GM12865 (cell line): ENCODE data around the gene SP110.
"Not testable (repeated sequence)": the region's sequence is repeated elsewhere in the genome, so short reads cannot be mapped to it uniquely, and the experiment has no call there.

Experiments used
- DNase-seq: peaks from one replicate; pipeline ENCODE4 v3.0.0; 2010; ENCODE audit warnings: low read depth
- H3K4me3 ChIP-seq: 2 replicates; pipeline ENCODE4 v1.5.1; 2011; ENCODE audit warnings: mild to moderate bottlenecking, low read depth, low read length, control low read depth
- TF ChIP-seq, protein P1 (sequence below): IDR thresholded peaks from 2 replicates; pipeline ENCODE4 v1.5.1; 2011; ENCODE audit warnings: low read length, control low read depth, low read depth, inconsistent platforms; ENCODE audit not compliant: insufficient read depth; ENCODE audit errors: missing control alignments

SP110 gene

DNA sequence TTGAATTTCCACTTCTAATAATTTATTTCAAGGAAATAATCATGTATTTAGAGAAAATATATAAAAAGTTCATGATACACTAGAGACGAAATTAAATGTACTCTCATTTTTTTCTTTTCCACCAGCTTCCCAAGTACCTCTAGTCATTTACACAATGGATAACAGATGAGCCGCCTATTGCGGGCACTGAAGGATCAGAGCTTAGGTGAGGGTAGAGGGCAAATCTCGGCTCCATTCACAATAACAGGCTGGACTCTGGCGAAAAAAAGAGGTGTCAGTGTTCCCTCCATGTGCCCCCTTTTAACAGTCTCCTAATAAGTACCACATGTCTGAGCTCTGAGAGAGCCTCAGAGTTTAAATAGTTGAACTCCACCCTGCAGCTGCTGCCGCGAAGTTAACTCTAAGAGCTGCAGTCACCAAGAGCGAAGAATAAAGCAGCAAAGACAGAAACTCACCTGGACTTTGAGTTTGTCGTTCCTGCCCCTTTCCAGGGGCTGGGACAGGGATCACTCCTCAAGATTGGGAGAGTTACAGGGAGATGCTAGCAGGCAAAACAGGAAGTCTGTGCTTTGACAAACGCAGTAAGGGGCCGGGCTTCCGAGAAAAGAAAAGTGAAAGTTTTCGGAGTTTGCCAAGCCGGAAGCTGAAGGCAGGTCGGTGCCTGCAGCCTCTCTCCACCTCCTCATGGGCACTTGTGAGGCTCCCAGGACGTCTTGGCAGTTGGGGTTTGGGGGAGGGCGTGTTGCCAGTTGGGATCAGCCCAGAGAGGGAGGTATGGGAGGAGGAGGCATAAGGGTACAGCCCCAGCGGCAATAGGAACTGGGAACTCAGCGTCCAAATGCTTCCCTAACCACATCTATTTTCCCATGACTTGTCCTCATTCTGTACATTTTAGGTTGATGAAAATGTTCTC lies at the start of gene SP110:
Gene SP110, minus strand, starts transcription at position 566 of the 913 bp plus-strand sequence. CDS start 3,057 bp downstream, outside the sequence.
- DNase-seq, result peak; percentile 91
- TF ChIP-seq, protein P1, sequence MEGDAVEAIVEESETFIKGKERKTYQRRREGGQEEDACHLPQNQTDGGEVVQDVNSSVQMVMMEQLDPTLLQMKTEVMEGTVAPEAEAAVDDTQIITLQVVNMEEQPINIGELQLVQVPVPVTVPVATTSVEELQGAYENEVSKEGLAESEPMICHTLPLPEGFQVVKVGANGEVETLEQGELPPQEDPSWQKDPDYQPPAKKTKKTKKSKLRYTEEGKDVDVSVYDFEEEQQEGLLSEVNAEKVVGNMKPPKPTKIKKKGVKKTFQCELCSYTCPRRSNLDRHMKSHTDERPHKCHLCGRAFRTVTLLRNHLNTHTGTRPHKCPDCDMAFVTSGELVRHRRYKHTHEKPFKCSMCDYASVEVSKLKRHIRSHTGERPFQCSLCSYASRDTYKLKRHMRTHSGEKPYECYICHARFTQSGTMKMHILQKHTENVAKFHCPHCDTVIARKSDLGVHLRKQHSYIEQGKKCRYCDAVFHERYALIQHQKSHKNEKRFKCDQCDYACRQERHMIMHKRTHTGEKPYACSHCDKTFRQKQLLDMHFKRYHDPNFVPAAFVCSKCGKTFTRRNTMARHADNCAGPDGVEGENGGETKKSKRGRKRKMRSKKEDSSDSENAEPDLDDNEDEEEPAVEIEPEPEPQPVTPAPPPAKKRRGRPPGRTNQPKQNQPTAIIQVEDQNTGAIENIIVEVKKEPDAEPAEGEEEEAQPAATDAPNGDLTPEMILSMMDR, result no peak
- peak within 1 kb of the TSS; percentile 61 for H3K4me3 ChIP-seq

DNA sequence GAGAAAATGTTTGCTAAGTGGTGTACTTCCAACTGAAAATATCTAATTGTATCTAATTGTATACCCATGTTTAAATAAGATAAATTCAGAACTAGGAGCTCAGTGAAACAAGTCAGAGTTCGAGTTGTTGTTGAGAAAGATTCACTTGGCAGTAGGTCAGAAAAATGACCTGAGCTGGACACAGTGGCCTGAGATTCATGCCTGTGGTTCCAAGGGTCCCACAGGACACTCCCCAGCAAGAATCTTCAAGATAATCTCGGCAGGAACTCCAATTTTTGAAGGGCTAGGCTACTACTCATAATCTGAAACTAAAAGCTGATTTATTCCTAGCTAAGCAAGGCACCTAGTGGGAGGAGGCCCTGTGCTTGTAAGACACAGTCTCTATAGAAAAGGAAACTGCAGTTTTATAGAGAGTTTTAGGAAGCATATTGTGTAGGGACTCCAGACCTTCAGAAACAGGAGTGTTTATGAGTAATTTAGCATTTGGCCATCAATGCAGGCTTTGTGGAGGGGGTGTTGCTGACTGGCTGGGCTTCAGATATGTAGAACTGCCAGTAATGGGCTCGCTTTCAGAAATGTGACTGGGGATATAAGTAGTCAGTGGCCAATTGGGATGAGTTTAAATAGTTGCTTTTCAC lies 48.9 kb upstream of the SP110 start:
- DNase-seq, result peak; percentile 62
- TF ChIP-seq, protein P1, result no peak
- no peak overlapping the region for H3K4me3 ChIP-seq

DNA sequence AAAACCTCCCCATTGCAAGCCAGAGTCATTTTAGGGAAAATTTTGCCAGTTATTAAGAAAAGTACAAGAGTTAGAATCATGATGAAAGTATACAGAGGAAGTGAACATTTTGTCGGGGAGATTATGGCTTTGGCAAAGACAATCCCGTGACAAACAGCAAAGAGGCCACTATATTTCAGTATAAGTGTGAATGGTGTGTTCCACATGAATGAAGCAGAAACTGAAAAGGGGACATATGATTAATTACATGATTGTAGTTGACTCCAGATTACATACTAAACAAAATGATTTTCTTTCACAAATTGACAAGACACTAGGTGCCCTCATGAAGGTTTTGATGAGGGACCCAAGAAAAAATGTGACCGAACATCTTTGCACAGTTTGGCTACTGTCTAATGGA lies 47.8 kb upstream of the SP110 start:
- no peak overlapping the region for H3K4me3 ChIP-seq
- TF ChIP-seq, protein P1, result no peak
- DNase-seq, result peak; percentile 79

DNA sequence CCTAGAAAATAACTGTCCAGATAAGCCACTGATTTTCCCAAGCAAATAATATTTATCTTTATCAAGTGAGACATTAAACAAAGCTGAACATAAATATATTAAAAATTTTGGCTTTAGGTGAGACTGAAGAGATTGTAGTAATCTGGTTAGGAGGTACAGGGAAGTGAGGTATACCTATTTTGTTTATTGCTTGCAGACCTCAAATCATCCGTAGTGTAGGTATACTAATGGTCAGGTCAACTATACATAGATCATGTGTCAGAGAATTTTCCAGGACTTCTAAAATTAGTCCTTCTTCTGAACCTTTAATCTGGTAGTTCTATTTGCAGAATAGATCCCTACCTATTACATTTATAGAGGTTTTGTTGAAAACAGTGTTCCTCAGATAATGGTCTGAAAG lies 47.3 kb upstream of the SP110 start:
- TF ChIP-seq, protein P1, result no peak
- DNase-seq, result no peak
- no peak overlapping the region for H3K4me3 ChIP-seq

DNA sequence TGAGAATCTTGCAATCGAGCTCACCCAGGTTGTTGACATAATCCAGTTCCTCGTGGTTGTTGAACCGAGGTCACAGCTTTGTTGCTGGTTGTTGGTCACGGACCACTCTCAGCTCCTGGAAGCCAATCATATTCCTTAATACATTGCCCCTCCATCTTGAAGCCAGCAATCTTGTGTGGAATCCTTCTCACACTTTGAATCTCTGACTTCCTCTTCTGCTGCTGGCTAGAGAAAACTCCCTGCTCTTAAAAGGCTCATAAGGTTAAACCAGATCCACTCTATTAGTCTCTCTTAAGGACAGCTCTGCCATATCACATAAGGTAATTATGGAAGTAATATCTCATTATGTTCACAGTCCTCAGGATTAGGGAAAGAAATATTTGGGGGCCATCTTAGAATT lies 46.9 kb upstream of the SP110 start:
- no peak overlapping the region for H3K4me3 ChIP-seq

DNA sequence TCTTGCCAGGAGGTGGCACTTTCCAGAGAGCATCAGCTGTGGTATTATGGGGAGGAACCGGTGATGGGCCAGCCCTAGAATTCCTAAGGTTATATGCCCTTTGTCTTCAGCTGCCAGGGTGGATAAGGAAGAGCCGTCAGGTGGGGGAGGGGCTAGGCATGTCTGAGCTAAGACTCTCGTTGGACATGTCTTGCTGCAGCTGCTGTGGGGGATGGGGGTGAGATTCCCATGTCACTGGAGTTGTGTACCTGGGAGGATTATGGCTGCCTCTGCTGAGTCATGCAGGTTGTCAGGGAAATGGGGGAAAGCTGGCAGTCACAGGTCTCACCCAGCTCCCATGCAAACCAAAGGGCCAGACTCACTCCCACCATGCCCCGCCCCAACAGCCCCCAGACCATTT lies 45.2 kb upstream of the SP110 start:
- H3K4me3 ChIP-seq, DNase-seq: not testable (repeated sequence)

More for the DNA sequence above, 46.9 kb upstream of the SP110 start:
- DNase-seq, result no peak
- TF ChIP-seq, protein P1, result no peak

DNA sequence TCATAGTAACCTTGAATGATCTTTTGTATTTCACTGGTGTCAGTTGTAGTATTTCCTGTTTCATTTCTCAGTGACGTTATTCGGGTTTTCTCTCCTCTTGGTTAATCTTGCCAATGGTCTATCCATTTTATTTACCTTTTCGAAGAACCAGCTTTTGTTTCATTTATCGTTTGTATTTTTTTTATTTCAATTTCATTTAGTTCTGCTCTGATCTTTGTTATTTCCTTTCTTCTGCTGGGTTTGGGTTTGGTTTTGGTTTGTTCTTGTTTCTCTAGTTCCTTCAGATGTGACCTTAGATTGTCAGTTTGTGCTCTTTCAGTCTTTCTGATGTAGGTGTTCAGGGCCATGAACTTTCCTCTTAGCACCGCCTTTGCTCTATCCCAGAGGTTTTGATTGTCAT lies 42.5 kb upstream of the SP110 start:
- H3K4me3 ChIP-seq, result no peak overlapping the region
- TF ChIP-seq, protein P1, result no peak
- DNase-seq, result peak; percentile 19
